ENCODE measurements around the gene CALCOCO1.

GRCh38 chr12:53717319-53717718 lies 9.9 kb downstream of the CALCOCO1 start:
- TF ChIP-seq ZBTB9 (CRISPR knock-in tag; IDR thresholded peaks at IDR 0.05), result no peak
- TF ChIP-seq CAMTA2 (CRISPR knock-in tag; conservative IDR thresholded peaks at IDR 0.05), result no peak
